Caco-2 (cell line): ENCODE measurements around the gene PCBP3. TPM values are rescaled to one million over a fixed set of nuclear protein-coding genes. Genes with fewer than 3 reads are reported as not detected.

Source experiments
- BruUV-seq: library from RNA; stranded (reverse); fragments of 400-500 nt; replicated peaks from 2 replicates; lab custom pipeline; 2021; lab: Mats Ljungman, UMichigan
- CTCF ChIA-PET: fragments of 300-600 bp; sonication (Branson Sonifier 250); formaldehyde crosslinking; loops from one replicate; lab custom pipeline; 2022; ENCODE audit warnings: antibody characterized with exemption; lab: Charles Lee
- POLR2A ChIA-PET: fragments of 300-600 bp; sonication (Branson Sonifier 250); formaldehyde crosslinking; loops from one replicate; lab custom pipeline; 2022; ENCODE audit warnings: antibody characterized with exemption; lab: Charles Lee
- DNase-seq, 2 experiments: peaks; one replicate each; pipeline versions ENCODE4 v3.0.0 to v3.0.0-alpha.2; 2020 to 2022
- H3K27me3 ChIP-seq: replicated peaks from 2 replicates; pipeline ENCODE4 v1.6.0; 2011; ENCODE audit warnings: low read length; ENCODE audit not compliant: control insufficient read depth, insufficient read depth
- H3K36me3 ChIP-seq: 2 replicates; pipeline ENCODE4 v1.5.1; 2011; ENCODE audit warnings: low read length; ENCODE audit not compliant: control insufficient read depth, insufficient read depth
- H3K4me1 ChIP-seq: fragments of 250-450 bp; sonication (Bioruptor Pico); 2 replicates; pipeline ENCODE4 v1.5.1; 2020; ENCODE audit warnings: mild to moderate bottlenecking
- H3K4me3 ChIP-seq: 2 replicates; pipeline ENCODE4 v1.5.1; 2011; ENCODE audit warnings: low read depth, mild to moderate bottlenecking, control low read depth, low read length
- H3K9me3 ChIP-seq: fragments of 250-450 bp; sonication (Bioruptor Pico); 2 replicates; pipeline ENCODE4 v1.5.1; 2020; ENCODE audit warnings: mild to moderate bottlenecking, moderate library complexity
- H3K27ac Mint-ChIP-seq: one replicate; pipeline ENCODE4 v1.8.0; 2022; ENCODE audit warnings: mixed read lengths; ENCODE audit not compliant: unreplicated experiment
- H3K27me3 Mint-ChIP-seq: one replicate; pipeline ENCODE4 v1.8.0; 2022; ENCODE audit warnings: mixed read lengths; ENCODE audit not compliant: insufficient read depth, unreplicated experiment
- H3K36me3 Mint-ChIP-seq: one replicate; pipeline ENCODE4 v1.8.0; 2022; ENCODE audit warnings: mild to moderate bottlenecking, mixed read lengths; ENCODE audit not compliant: insufficient read depth, unreplicated experiment
- H3K4me1 Mint-ChIP-seq: one replicate; pipeline ENCODE4 v1.8.0; 2022; ENCODE audit warnings: low read depth, mixed read lengths; ENCODE audit not compliant: unreplicated experiment
- H3K4me3 Mint-ChIP-seq: one replicate; pipeline ENCODE4 v1.8.0; 2022; ENCODE audit warnings: mild to moderate bottlenecking, moderate library complexity, mixed read lengths; ENCODE audit not compliant: unreplicated experiment
- H3K9me3 Mint-ChIP-seq: one replicate; pipeline ENCODE4 v1.8.0; 2022; ENCODE audit warnings: mixed read lengths; ENCODE audit not compliant: unreplicated experiment
- CTCF ChIP-seq, 2 experiments: fragments of 200-600 bp in 1 of 2; IDR thresholded peaks; 1 replicate in 1 of 2; 2 replicates in 1 of 2; pipeline versions ENCODE4 v1.5.1 to v1.8.0; 2011 to 2022; ENCODE audit warnings: antibody characterized with exemption in 1 of 2, control low read depth in 1 of 2, inconsistent platforms in 1 of 2, low read depth in 1 of 2, low read length in 1 of 2, mild to moderate bottlenecking in 1 of 2, moderate library complexity in 1 of 2; ENCODE audit not compliant: insufficient read depth in 1 of 2, severe bottlenecking in 1 of 2, unreplicated experiment in 1 of 2
- intact Hi-C: fragments of 100-400 bp; cut with micrococcal nuclease; formaldehyde crosslinking; loops from one replicate; pipeline ENCODE4 v1.10.0; 2022; ENCODE audit not compliant: unreplicated experiment
- total RNA-seq: library from RNA; stranded (reverse); gene quantifications from 2 replicates; pipeline ENCODE4 v1.2.3, GENCODE V29; 2022

Gene PCBP3
- total RNA-seq, 1 experiment from 2014 or later = 0.75 TPM

GRCh38 chr21:45613396-45613795 lies 30.1 kb upstream of the PCBP3 start:
- TF ChIP-seq CTCF (IDR thresholded peaks at IDR 0.05; ENCODE audit: insufficient read depth in 1 of 2, low read depth in 1 of 2, low read length in 1 of 2, severe bottlenecking in 1 of 2, unreplicated experiment in 1 of 2) = no peak
- no peaks in the 10 kb centered on the region; the same call in 1 of the 2 replicates for H3K27me3 ChIP-seq

GRCh38 chr21:45613881-45614280 lies 29.6 kb upstream of the PCBP3 start:
- no peaks in the 10 kb centered on the region for H3K36me3 ChIP-seq
- 0 out of 2 replicates have a peak, but pooled peaks cover 5% of the 10 kb centered on the region for H3K4me1 ChIP-seq
- BruUV-seq = no TSS peak
- no peaks in the 10 kb centered on the region; the same call in 1 of the 2 replicates for H3K27me3 ChIP-seq
- Mint-ChIP-seq H3K36me3 (no peaks in the 10 kb centered on the region), H3K27me3 (peaks cover 41% of the 10 kb centered on the region), H3K9me3 (peaks cover under 1% of the 10 kb centered on the region), H3K4me3 (no peak overlapping the region), H3K27ac (no peak overlapping the region), H3K4me1 (peaks cover 7% of the 10 kb centered on the region)
- ChIA-PET POLR2A (no interaction called here), CTCF (no interaction called here)
- no peak for TF ChIP-seq CTCF (IDR thresholded peaks at IDR 0.05; ENCODE audit: insufficient read depth in 1 of 2, low read depth in 1 of 2, low read length in 1 of 2, severe bottlenecking in 1 of 2, unreplicated experiment in 1 of 2)
- peaks cover 3% of the 10 kb centered on the region; the same call in 1 of the 2 replicates for H3K9me3 ChIP-seq
- intact Hi-C loops = no loop called here
- no peak overlapping the region for H3K4me3 ChIP-seq
- no peak for DNase-seq

More at GRCh38 chr21:45613396-45613795, 30.1 kb upstream of the PCBP3 start:
- H3K27ac Mint-ChIP-seq = no peak overlapping the region
- H3K4me3 ChIP-seq = no peak overlapping the region
- DNase-seq = peak in 1 of 2 experiments; percentile 19
- no peaks in the 10 kb centered on the region for H3K36me3 Mint-ChIP-seq
- H3K4me1 Mint-ChIP-seq = peaks cover 7% of the 10 kb centered on the region
- ChIA-PET CTCF (no interaction called here), POLR2A (no interaction called here)
- H3K9me3 Mint-ChIP-seq = no peaks in the 10 kb centered on the region
- BruUV-seq = no TSS peak
- H3K4me3 Mint-ChIP-seq = no peak overlapping the region
- peaks cover 46% of the 10 kb centered on the region for H3K27me3 Mint-ChIP-seq
- H3K4me1 ChIP-seq = 0 out of 2 replicates have a peak, but pooled peaks cover 5% of the 10 kb centered on the region
- no peaks in the 10 kb centered on the region for H3K36me3 ChIP-seq
- intact Hi-C loops = no loop called here
- no peaks in the 10 kb centered on the region for H3K9me3 ChIP-seq

GRCh38 chr21:45615145-45615711 lies 28.3 kb upstream of the PCBP3 start:
- BruUV-seq = no TSS peak
- peak; percentile 18 to 39 for DNase-seq
- Histone ChIP-seq H3K4me1 (0 out of 2 replicates have a peak, but pooled peaks cover 5% of the 10 kb centered on the region), H3K4me3 (no peak overlapping the region), H3K27me3 (no peaks in the 10 kb centered on the region; the same call in 1 of the 2 replicates), H3K9me3 (peaks cover 8% of the 10 kb centered on the region; the same call in 1 of the 2 replicates), H3K36me3 (no peaks in the 10 kb centered on the region)
- Mint-ChIP-seq H3K4me1 (peaks cover 7% of the 10 kb centered on the region), H3K36me3 (no peaks in the 10 kb centered on the region), H3K27ac (no peak overlapping the region), H3K4me3 (peak overlapping the region; percentile 67), H3K9me3 (peaks cover 10% of the 10 kb centered on the region), H3K27me3 (peaks cover 43% of the 10 kb centered on the region)
- intact Hi-C loops = no loop called here
- ChIA-PET CTCF (no interaction called here), POLR2A (no interaction called here)
- TF ChIP-seq CTCF (IDR thresholded peaks at IDR 0.05; ENCODE audit: insufficient read depth in 1 of 2, low read depth in 1 of 2, low read length in 1 of 2, severe bottlenecking in 1 of 2, unreplicated experiment in 1 of 2) = no peak
